ENCODE measurements around the gene ZNF662.

The ZNF662 gene

DNA sequence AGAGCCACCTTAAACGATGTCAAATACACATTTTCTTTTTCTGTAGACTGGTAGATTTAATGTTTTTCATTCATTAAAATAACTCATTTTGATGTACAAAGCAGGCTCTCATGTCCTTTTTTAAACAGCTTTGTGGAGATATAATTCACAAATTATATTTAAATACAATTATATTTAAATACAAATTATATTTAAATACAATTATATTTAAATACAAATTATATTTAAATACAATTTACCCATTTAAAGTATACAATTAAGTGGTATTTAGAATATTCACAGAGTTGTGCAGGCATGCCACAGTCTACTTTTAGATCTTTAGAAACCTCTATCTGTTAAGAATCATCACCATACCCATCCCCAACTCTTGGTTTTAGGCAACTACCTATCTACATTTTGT is 36.8 kb downstream of the ZNF662 start:
- no peak for DNase-seq

DNA sequence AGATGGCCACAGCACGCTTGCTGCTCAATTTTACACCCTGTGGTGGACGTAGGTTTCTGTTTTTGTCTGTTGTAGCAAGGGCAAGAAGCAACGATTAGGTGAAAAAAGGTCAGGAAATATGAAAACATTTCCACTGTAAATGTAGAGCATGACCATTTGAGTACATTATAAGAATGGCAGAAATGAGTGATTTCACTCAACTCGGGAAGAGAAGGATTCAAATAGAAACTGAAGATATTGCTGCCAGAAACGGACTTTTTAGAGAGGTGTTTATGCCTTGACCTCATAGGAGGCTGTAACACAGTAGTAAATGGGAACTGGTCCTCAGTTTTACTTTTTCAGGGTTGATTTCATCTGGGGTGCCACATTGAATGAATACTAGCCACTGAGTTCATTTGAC is 40.1 kb downstream of the ZNF662 start:
- DNase-seq: no peak

DNA sequence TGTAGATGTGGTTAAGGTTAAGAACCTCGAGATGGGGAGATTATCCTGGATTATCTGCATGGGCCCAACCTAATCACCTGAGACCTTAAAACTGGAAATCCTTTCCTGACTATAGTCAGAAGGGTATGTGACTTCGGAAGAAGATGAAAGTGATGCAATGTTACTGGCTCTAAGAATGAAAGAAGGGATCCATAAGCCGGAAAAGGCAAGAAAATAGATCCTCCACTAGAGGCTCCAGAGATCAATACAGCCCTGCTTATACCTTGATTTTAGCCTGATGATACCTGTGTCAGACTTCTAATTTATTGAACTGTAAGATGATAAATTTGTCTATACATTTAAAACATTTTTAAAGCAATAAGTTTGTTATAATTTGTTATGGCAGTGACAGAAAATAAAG is 51.6 kb downstream of the ZNF662 start:
- no peak for DNase-seq

DNA sequence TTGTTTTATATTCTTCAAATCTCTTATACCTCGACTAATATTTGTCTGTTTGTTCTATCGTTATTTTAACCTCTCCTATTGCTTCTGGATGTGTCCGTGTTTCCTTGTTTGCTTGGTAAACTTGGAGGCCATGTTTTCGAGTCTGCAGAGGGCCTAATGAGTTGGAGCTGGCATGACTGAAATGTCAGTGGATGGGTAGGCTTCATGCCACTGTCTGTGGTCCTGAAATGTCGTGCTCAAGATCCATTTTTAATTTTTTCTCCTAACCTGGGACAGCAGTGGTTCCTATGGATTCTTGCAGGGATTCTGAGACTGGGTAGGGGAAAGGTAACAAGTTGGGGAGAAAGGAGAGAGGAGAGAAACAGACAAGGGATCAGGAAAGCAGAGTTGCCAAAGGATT is 54.3 kb downstream of the ZNF662 start:
- DNase-seq: no peak

DNA sequence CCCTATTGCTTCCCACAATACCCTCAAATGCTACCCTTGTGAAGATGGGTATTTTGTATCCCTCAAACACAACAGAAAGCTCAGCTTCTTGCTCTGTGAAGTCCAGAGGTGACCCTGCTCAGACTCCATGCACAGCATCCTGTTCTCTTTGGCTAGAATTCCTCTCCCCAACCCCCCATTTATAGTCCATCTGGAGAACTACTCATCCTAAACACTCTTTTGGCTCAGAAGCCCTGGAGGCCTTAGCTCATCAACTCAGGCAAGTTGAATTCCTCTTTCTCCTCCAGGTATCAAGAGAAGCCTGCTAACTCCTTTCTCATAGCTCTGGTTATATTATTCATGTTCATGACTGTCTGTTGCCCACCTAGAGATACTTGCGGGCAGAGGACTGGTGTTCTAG is 54.8 kb downstream of the ZNF662 start:
- no peak for DNase-seq

DNA sequence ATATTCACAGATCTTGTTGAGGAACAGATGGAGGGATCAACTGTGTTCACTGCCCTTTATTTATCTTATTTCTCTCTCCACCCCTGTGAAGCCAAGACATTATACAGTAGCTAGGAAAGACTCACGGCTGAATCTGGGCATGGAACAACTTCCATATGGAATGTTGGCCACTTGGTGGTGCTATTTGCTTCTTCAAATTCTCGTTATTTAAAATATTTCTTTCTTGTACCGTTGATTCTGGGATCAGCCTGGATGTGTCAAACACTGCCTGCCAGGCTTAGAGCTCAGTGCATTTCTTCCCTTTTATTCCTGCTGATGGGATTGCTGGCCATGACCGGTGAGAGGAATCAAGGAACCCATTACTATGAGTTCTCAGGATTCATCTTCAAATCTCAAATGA is 55.7 kb downstream of the ZNF662 start:
- DNase-seq: no peak

DNA sequence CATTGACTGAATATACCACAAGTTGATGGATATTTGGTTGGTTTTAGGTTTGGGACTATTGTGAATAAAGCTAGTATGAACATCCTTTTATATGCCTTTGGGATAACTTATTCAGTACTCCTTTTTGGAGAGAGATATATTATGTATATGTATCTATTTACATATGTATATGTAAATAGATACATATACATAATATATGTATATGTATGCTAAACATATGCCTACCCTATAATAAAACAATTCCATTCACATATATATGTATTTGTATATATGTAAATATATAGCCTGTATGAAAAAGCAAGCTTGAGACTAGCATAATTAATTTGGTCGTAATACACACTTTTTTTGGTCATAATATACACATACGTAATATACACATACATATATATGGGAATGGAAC is 57.3 kb downstream of the ZNF662 start:
- DNase-seq: no peak

DNA sequence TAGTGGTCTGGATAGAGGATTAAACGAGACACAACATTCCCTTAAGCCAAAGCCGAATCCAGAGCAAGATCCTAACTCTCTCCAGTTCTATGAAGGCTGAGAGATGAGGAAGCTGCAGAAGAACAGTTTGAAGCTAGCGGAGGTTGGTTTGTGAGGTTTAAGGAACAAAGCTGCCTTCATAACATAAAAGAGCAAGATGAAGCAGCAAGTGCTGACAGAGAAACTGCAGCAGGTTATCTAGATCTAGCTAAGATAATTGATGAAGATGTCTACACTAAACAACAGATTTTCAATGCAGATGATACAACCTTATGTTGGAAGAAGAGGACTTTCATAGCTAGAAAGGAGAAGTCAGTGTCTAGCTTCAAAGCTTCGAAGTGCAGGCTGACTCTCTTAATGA is 58.3 kb downstream of the ZNF662 start:
- no peak for DNase-seq

All from activated CD4-positive, alpha-beta T cell treated with anti-CD3 and anti-CD28 coated beads for 1 hour (primary cell).